Non-pigmented ciliary epithelial cell (primary cell): ENCODE measurements around the gene CACNA2D3.

Experiments used
- DNase-seq: peaks from one replicate; pipeline ENCODE4 v3.0.0-alpha.2; 2010; ENCODE audit warnings: low read depth

CACNA2D3 gene

GRCh38 chr3:54800478-54800877, 678.1 kb downstream of the CACNA2D3 start:
- no peak for DNase-seq

DNA sequence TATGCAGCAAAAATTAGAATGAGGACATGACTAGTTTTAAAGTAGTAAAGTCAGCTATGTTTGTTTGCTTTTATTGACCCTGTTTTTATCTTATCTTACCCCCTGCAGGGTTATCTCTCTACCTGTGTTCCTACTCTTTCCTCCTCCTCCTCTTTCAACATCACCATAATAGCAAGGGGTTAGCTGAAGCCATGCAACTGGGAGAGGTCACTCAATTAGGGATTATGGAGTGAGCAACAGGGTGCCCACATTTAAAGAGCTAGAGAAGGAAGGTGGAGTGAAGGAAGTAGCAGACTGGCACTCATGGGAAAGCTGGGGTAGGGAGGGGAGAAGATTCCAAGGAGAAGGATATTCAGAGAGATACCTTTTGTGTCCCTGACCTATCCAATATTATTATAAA, 679.6 kb downstream of the CACNA2D3 start:
- DNase-seq, result no peak

DNA sequence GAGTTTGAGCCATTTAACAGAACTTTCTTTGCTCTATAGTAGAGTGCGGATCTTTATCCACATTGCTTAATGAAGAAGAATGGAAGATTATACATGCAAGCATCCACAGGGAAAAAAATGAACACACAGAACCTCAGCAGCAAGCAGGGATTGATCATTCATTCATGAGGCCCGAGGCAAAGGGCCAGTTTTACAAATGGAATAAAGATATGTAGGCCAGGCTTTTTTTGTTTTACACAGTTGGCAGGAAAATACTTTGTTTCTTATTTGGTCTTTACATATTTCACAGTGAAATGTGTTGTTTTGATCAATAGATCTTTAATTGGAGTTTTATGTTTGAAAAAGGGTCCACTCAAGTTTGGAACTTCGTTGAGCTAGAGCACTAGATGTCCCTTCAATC, 688.0 kb downstream of the CACNA2D3 start:
- DNase-seq, result no peak

DNA sequence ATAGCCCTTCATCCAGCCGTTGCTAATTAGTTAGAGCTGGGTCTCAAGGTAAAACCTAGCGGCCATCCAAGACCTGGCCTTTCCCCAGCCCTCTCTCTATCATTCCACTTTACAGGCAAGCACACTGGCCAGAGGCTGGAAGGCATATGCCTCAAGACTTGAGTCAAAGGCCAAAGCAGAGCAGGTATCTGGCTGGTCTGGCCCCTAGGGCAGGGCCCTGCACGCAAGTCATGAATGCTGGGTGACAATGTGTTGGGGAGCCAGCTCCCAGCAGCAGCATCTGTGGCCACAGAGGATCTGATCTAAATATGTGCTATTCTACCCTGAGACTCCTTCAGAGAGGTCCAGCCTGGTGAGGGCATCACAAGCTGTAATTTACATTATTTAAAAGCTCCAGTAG, 691.9 kb downstream of the CACNA2D3 start:
- DNase-seq, result no peak

GRCh38 chr3:54817628-54818027, 695.3 kb downstream of the CACNA2D3 start:
- no peak for DNase-seq

DNA sequence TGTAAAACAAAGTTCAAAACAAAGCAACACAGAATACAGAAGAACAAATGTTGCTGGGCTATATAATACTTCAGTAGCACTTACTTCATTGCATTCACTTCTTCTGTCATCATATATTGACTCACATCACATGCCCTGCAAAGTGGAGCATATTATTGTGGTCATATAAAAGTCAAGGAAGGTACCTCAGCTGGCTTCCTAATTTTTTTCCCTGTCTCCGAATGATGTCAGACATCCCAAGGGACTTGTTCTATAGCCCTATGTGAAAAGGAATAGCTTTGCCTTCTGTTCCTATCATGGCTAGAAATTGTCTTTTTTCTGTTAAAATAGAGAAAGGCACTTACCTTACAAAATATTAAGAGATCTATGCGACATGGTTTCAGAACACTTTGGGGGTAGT, 696.1 kb downstream of the CACNA2D3 start:
- DNase-seq, result no peak

GRCh38 chr3:54818942-54819341, 696.6 kb downstream of the CACNA2D3 start:
- DNase-seq, result no peak

- no peak for DNase-seq
Measured at GRCh38 chr3:54819946-54820345, 697.6 kb downstream of the CACNA2D3 start.

DNA sequence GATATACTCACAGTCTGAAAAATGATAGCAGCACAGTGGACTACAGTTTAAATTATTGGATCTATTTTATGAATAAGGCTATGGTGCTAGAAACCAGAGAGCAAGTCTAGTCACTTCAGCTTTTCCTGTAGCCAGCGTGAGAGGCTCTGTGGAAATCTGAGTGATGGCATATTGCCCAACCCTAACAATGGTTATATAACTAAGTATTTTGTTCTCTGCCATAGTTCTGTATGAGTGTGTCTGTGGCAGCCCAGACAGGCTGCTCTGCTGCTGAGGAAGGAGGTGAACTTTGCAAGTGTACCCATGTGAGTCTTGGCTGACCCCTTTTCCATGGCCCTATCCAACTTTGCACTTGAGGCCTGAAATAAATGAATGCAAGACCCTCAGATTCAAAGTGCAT, 699.9 kb downstream of the CACNA2D3 start:
- no peak for DNase-seq

GRCh38 chr3:54826251-54826691, 703.9 kb downstream of the CACNA2D3 start:
- no peak for DNase-seq

DNA sequence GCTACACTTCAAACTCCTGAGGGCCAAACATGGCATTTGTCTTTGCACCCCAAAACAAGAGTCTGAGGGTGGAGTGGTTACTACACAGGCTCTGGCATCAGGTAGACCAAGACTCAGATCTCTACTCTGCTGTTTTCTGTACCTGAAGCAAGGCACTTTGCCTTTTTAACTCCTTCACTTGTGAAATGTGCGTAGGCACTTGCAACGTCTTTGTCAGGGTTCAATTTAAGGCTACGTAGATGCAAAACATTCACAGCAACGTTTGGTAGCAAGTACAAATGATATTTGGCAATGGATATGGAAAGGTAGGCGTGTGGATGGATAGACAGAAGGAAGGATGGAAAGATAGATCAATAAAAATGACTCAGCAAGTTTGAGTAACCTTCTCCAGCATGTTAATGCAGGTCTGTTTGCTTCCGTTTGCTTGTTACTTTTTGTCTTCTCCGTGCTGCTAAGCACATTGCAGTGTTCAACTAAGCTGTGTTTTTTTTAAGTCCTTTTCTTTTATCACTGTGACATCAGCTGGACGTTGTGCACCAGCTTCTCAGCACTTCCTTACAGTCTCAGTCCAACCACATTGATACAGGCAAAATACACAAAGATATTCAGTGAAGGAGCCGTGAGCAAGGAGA, 704.8 kb downstream of the CACNA2D3 start:
- no peak for DNase-seq

GRCh38 chr3:54827776-54828175, 705.4 kb downstream of the CACNA2D3 start:
- DNase-seq, result no peak

DNA sequence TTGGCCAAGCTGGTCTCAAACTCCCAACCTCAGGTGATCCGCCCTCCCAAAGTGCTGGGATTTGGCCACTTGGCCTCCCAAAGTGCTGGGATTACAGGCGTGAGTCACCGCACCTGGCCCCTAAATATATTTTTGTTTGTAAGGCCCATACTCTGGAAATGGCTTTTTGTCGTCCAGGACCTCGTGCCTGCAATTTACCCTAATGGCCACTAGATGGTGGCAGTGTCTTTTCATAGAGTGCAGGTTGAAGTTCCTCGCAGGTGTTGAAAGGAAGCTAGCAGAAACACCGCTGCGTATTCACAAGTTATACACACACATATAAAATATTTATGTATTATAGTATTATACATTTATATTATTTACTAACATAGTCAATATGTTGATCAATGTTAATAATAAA, 708.3 kb downstream of the CACNA2D3 start:
- DNase-seq, result no peak

- no peak for DNase-seq
Measured at GRCh38 chr3:54831112-54831511, 708.8 kb downstream of the CACNA2D3 start.

DNA sequence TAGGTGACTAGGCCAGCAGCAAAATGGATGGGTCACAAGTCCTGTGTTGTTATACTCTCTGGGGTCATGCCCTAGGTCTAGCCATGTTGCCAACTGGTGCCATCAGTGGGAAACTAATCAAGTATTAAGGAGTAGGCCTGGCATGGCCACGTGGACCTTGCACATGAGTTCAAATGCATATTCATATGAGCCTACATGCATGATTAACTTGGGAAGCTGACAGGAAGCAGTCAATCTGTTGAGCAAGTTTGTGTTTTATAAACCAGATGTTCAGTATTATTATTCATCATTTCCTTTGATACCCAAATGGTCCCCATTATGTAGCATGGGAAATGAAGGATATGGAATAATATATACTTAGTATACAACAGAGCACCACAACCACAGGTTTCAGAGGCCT, 710.5 kb downstream of the CACNA2D3 start:
- no peak for DNase-seq

DNA sequence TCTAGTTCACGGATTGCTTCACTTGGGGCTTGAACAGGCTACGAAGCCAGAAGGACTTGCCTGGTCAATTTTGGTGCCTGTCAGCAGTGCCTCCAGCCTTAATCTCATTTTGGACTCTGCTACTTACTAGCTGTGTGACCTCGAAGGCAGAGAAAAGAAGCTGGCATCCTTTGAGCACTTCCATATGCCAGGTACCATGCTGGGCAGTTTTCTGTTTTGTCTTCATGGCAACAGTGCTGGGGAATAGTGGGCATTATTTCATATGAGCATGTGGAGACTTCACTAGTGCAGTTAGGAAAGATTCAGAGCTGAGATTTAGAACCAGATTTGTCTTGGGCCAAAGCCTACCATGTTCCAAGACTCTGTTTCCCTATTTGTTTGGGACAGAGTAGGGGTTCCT, 713.3 kb downstream of the CACNA2D3 start:
- no peak for DNase-seq

GRCh38 chr3:54836871-54837270, 714.5 kb downstream of the CACNA2D3 start:
- no peak for DNase-seq

- DNase-seq, result no peak
Measured at GRCh38 chr3:54837964-54838363, 715.6 kb downstream of the CACNA2D3 start.

DNA sequence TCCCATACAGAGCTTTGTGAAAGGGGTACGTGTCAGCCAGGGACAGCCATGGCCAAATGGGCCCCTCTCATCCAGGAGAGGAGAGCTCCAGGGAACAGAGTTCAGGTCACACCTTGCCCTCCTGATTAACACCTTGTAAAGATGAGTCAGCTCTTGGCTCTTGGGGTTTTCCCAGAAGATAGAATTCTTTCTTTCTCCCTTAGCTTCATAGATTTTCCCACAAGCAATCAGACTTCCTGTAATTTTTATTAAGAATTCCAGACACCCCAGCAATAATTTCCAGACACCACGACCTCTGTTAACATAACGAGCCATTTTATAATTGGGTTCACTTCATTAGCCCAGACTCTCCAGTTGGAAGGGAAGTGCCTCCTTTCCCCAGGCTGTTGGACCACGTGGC, 719.1 kb downstream of the CACNA2D3 start:
- no peak for DNase-seq

- DNase-seq, result no peak
Measured at GRCh38 chr3:54843352-54843751, 721.0 kb downstream of the CACNA2D3 start.

DNA sequence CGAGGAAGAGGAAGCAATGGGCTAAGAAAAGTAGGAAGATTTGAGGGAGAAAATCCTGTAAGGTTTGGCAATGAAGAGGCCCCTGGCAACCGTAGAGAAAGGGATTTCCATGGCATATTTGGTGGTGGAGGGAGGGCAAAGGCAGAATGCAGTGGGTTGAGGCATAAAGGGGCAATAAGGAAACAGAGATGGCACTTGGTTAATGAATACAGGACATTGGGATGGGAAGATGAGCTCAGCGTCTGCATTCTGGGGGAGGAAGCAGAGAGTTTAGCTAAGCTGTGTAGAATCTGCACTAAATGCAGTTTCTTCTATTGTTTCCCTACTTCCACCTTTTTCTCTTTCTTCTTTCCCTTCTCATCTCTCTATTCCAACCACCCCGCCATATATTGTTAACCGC, 721.9 kb downstream of the CACNA2D3 start:
- no peak for DNase-seq

- no peak for DNase-seq
Measured at GRCh38 chr3:54845011-54845410, 722.7 kb downstream of the CACNA2D3 start.

DNA sequence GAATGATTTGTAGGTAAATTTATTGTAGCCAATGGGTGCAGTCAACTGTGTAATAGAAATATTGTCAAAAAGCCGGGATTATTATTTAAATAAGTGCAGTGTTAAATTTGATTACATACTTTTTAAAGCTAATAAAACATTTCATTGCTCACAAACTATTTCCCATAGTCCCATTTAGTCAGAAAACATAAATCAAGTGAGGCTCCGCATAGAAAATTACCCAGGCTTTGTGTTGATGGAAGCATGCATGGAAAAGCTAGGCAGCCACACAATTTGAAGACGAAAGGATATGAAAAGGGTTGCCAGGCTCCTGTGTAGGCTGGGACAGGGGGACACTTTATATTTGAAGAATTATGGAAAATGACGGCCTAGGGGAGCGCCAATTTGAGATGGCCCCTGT, 723.2 kb downstream of the CACNA2D3 start:
- DNase-seq, result no peak

DNA sequence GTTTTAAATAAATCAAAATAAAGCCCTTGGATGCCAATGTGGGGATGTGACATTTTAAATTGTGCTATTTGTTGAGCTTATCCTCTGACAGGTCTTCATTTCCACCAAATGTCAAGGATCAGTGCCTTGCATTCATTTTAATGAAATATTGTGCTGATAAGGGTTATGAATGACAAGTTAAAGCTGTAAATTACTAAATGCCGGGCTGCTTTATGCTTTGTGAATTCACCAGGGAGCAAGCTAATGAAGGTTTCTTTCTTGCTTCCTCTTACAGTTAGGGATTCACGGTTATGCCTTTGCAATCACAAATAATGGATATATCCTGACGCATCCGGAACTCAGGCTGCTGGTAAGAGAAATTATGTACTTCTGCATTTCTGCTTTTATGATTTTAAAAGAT, 723.8 kb downstream of the CACNA2D3 start:
- no peak for DNase-seq

GRCh38 chr3:54847361-54847760, 725.0 kb downstream of the CACNA2D3 start:
- no peak for DNase-seq
